Sciatic nerve (tissue), 2 donors: ENCODE measurements around the gene EIF4G3. TPM values are rescaled to one million over a fixed set of nuclear protein-coding genes. Genes with fewer than 3 reads are reported as not detected.

Experiments
- ATAC-seq: fragments of 200-7000 bp; cut with Tn5 transposase; one replicate; pipeline ENCODE4 v1.9.1; 2020; ENCODE audit warnings: mild to moderate bottlenecking, moderate library complexity
- DNase-seq: peaks from one replicate; pipeline ENCODE4 v3.0.0-alpha.2; 2020; ENCODE audit warnings: low spot score
- intact Hi-C: fragments of 100-400 bp; cut with DNase I; formaldehyde crosslinking; loops from one replicate; pipeline ENCODE4 v1.14.2; 2022
- microRNA-seq: library from miRNA; unstranded; fragments of <30 nt; microRNA quantifications from one replicate; pipeline ENCODE4 v1.2.0, GENCODE V29; 2020
- total RNA-seq: library from RNA; stranded (reverse); fragmentation: NEBNext Ultra II Directional; extraction: Animal tissue kit (Norgen Biotek cat#: 25700); gene quantifications from one replicate; pipeline ENCODE4 v1.2.1, GENCODE V29; 2021
- donor health status: DM: no; HTN: no; CAD: no.
- donor health status: DM: no; HTN: no; CAD: no.

Gene EIF4G3
- total RNA-seq, 1 donor from 2014 or later = 67.7 TPM

DNA sequence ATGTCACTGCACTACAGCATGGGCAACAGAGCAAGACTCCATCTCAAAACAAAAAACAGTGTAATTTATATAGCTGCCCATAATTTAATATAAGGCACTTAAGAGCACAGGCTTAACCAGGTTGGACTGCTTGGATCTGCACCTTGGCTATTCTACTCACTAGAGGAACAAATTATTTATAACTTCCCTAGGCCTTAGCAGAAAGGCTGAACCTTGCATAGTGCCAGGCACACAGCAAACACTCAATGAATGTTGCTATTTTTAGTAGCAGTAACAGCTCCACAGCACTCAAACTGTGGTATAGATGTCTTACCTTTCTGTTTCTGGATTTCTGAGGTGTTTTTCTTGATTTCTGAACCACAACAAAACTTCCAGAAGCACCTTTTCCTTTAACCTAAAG lies 409.4 kb downstream of the EIF4G3 start:
- ATAC-seq = no peak
- no peak for DNase-seq
- intact Hi-C loops = no loop called here

DNA sequence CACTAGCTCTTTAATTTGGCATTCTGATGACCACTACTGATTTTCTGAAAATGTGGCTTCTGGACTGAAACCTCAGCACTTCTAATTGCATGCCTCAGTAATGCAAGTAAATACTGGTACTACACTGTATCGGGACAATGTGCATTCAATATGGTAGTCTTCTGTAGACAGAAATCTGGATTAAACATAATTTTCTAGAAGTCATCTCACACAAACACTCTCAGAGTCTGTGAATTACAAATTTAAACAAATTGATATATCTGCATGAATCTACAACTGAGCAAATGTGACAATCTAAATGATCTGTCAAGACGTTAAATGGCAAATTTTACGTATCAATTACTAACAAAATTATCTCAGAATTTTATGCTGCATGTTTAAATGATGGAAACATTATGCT lies 413.3 kb downstream of the EIF4G3 start:
- intact Hi-C loops = no loop called here
- no peak for DNase-seq
- no peak for ATAC-seq

DNA sequence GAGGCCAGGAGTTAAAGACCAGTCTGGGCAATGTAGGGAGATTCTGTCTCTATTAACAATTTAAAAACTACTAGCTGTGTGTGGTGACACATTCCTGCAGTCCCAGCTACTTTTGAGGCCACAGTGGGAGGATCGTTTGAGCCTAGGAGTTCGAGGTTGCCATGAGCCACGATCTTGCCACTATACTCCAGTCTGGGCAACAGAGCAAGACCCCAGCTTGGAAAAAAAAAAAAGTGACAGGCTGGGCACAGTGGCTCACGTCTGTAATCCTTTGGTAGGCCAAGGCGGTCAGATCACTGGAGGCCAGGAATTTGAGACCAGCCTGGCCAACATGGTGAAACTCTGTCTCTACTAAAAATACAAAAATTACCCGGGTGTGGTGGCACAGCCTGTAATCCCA lies 416.4 kb downstream of the EIF4G3 start:
- no peak for DNase-seq
- no peak for ATAC-seq
- intact Hi-C loops = no loop called here

Small RNA genes within 50 kb of the gene (microRNA-seq; reads per million reads assigned to microRNA genes)
- gene MIR1256 = 1.1 reads per million

Other genes starting within 250 kb of the EIF4G3 start
- 117 TPM for gene ECE1, start 113.6 kb upstream of the EIF4G3 start, total RNA-seq